ENCODE measurements around the gene CES3.

GRCh38 chr16:67015313-67015731, 54.3 kb downstream of the CES3 start:
- TF ChIP-seq, protein P1, sequence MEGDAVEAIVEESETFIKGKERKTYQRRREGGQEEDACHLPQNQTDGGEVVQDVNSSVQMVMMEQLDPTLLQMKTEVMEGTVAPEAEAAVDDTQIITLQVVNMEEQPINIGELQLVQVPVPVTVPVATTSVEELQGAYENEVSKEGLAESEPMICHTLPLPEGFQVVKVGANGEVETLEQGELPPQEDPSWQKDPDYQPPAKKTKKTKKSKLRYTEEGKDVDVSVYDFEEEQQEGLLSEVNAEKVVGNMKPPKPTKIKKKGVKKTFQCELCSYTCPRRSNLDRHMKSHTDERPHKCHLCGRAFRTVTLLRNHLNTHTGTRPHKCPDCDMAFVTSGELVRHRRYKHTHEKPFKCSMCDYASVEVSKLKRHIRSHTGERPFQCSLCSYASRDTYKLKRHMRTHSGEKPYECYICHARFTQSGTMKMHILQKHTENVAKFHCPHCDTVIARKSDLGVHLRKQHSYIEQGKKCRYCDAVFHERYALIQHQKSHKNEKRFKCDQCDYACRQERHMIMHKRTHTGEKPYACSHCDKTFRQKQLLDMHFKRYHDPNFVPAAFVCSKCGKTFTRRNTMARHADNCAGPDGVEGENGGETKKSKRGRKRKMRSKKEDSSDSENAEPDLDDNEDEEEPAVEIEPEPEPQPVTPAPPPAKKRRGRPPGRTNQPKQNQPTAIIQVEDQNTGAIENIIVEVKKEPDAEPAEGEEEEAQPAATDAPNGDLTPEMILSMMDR (IDR thresholded peaks at IDR 0.05) = peak in 1 of 6 experiments; percentile 9
- TF ChIP-seq POLR2A (IDR thresholded peaks at IDR 0.05) = no peak
